ENCODE results near the gene PTPN5. TPM values are rescaled to one million over a fixed set of nuclear protein-coding genes. Genes with fewer than 3 reads are reported as not detected.

The PTPN5 gene
- total RNA-seq, 3 donors from 2014 or later = 0.59 to 2.2 (median 1.3) TPM

DNA sequence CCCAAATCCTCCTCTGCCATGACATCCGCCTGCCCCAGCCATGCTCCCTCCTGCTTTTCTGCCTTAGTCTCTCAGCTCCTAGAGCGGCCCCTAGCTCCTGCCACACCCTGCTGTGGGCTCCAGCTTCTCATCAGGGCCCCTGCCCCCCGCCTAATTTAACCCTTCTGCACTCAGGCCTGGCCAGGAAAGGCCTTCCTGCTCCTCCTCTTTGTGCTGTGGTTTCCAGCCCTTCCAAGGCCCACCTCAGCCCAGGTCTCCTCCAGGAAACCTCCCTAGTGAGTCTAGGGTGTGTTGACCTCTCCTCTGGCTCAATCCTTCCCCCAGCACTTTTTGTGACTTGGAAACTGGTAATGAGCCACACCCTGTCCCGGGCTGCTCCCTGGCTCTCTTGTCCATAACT lies 11.3 kb downstream of the PTPN5 start:
- no peak overlapping the region for H3K27ac ChIP-seq
- H3K36me3 ChIP-seq = no peaks in the 10 kb centered on the region
- intact Hi-C loops (cut with DNase I; ENCODE audit: low total_unique reads) = loop anchor here (5.0 kb wide), 1 partner anchor 507 kb away; no protein-coding TSS in a partner anchor

DNA sequence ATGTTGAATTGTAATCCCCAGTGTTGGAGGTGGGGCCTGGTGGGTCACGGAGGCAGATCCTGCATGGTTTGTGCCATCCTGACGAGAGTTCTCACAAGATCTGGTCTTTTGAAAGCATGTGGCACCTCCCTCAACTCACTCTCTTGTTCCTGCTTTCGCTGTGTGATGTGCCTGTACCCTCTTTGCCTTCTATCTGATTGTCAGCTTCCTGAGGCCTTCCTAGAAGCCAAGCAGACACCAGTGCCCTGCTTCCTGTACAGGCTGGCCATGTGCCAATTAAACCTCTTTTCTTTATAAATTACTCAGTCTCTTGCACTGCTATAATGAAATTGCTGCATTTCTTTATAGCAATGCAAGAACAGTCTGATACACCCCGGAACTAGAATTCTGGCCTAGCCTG lies 13.1 kb downstream of the PTPN5 start:
- TF ChIP-seq POLR2AphosphoS5 (IDR thresholded peaks at IDR 0.05) (no peak), POLR2A (IDR thresholded peaks at IDR 0.05) (no peak), CTCF (IDR thresholded peaks at IDR 0.05) (no peak)
- Histone ChIP-seq H3K36me3 (no peaks in the 10 kb centered on the region), H3K4me3 (no peak overlapping the region), H3K4me1 (no peaks in the 10 kb centered on the region), H3K27me3 (no peaks in the 10 kb centered on the region), H3K9me3 (no peaks in the 10 kb centered on the region), H3K27ac (no peak overlapping the region)
- intact Hi-C loops (cut with DNase I; ENCODE audit: low total_unique reads) = no loop called here
- DNase-seq (ENCODE audit: low spot score in 2 of 2) = no peak

More for the DNA sequence above, 11.3 kb downstream of the PTPN5 start:
- no peaks in the 10 kb centered on the region for H3K9me3 ChIP-seq
- no peaks in the 10 kb centered on the region for H3K27me3 ChIP-seq
- H3K4me1 ChIP-seq = no peaks in the 10 kb centered on the region
- TF ChIP-seq CTCF (IDR thresholded peaks at IDR 0.05) (no peak), POLR2AphosphoS5 (IDR thresholded peaks at IDR 0.05) (no peak)
- no peak overlapping the region for H3K4me3 ChIP-seq
- no peak for DNase-seq (ENCODE audit: low spot score in 2 of 2)

DNA sequence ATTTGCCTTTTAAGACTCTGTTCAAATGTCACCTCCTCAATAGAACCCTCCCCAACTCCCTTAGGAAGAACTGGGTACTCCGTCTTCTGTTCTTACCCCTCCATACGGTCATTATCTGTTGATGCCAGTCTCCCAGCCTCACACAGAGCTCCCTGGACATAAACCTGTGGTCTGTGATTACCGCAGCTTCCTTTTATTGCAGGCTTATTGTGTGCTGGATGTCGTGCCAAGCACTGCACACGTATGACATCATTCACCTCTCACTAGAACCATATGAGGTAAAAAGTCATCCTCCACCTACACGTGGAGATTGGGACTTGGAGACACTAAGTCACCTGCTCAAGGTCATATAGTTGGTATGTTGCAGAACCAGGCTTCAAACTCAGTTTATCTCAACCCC lies 15.3 kb downstream of the PTPN5 start:
- no peak for TF ChIP-seq POLR2AphosphoS5 (IDR thresholded peaks at IDR 0.05)
- no peak for TF ChIP-seq CTCF (IDR thresholded peaks at IDR 0.05)
- Histone ChIP-seq H3K27me3 (no peaks in the 10 kb centered on the region), H3K36me3 (no peaks in the 10 kb centered on the region), H3K9me3 (no peaks in the 10 kb centered on the region), H3K4me3 (no peak overlapping the region), H3K27ac (no peak overlapping the region), H3K4me1 (no peaks in the 10 kb centered on the region)
- no peak for DNase-seq (ENCODE audit: low spot score in 2 of 2)
- intact Hi-C loops (cut with DNase I; ENCODE audit: low total_unique reads) = no loop called here

DNA sequence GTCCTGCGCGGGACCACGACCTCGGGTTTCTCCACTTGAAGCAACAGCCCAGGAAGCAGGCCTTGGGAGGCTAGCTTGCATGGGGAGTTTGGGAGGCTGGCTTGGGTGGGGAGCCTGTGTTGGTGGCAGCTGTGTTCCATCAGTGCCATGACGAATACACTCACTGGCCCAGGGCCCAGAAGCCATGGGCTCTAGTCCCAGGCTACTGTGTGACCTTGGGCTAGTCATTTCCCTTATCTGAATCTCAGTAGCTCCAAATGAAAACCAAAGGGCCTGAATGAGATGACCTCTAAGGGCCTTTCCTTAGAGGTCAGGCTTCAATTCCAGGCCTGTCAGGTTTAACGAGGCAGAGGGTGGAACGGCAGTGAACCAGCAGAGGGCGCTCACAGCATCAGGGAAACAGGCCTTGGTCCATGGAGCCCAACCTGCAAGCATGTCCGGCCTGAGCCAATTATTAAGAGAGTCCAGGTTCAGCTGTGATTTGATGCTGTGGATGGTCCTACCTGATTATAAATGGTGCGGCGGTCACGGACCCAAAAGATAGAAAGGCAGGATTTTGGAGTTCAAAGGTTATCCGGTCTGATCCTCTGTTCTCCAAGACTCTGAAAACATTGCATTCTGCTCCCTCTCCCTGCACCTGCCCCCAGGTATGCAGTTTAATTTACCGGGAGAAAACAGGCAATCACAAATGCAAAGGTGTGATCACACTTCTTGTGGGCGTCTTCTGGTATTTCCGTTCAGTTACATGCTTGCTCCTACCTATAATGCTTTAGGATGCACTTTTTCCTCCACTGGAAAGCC lies 15.9 kb downstream of the PTPN5 start:
- H3K4me3 ChIP-seq = no peak overlapping the region
- no peaks in the 10 kb centered on the region for H3K4me1 ChIP-seq
- H3K9me3 ChIP-seq = no peaks in the 10 kb centered on the region
- DNase-seq (ENCODE audit: low spot score in 2 of 2) = peak in 1 of 2 donors; percentile 67
- no peak overlapping the region for H3K27ac ChIP-seq
- no peak for TF ChIP-seq POLR2AphosphoS5 (IDR thresholded peaks at IDR 0.05)
- TF ChIP-seq CTCF (IDR thresholded peaks at IDR 0.05) = peak in 2 of 3 donors; percentile 29 to 36
- H3K36me3 ChIP-seq = no peaks in the 10 kb centered on the region
- H3K27me3 ChIP-seq = no peaks in the 10 kb centered on the region
- intact Hi-C loops (cut with DNase I; ENCODE audit: low total_unique reads) = no loop called here

- Histone ChIP-seq H3K27me3 (no peaks in the 10 kb centered on the region), H3K4me1 (no peaks in the 10 kb centered on the region), H3K27ac (no peak overlapping the region), H3K36me3 (no peaks in the 10 kb centered on the region), H3K4me3 (no peak overlapping the region), H3K9me3 (no peaks in the 10 kb centered on the region)
- no peak for TF ChIP-seq POLR2AphosphoS5 (IDR thresholded peaks at IDR 0.05)
- no peak for DNase-seq (ENCODE audit: low spot score in 2 of 2)
- intact Hi-C loops (cut with DNase I; ENCODE audit: low total_unique reads) = no loop called here
These were observed 16.8 kb downstream of the PTPN5 start for GRCh38 chr11:18774801-18775200.

All from breast epithelium (tissue), 4 donors.